Uterus (tissue), 4 donors: ENCODE data around the gene IPPK. TPM values are rescaled to one million over a fixed set of nuclear protein-coding genes. Genes with fewer than 3 reads are reported as not detected.

ENCODE experiments used
- DNase-seq, 2 donors: peaks; one replicate each; pipeline ENCODE4 v3.0.0-alpha.2; 2019 to 2020
- H3K27ac ChIP-seq, 2 donors: fragments of 200-600 bp; sonication (generic); 1 replicate in 1 of 2; 2 replicates in 1 of 2; pipeline ENCODE4 v1.5.1; 2016 to 2018
- H3K27me3 ChIP-seq, 2 donors: fragments of 200-600 bp; sonication (generic); one replicate each; pipeline ENCODE4 v1.5.1; 2018 to 2019; ENCODE audit warnings: control low read depth in 1 of 2
- H3K36me3 ChIP-seq, 2 donors: fragments of 200-600 bp; sonication (generic); one replicate each; pipeline ENCODE4 v1.5.1; 2019; ENCODE audit warnings: control low read depth in 1 of 2
- H3K4me1 ChIP-seq, 2 donors: fragments of 200-600 bp; sonication (generic); one replicate each; pipeline ENCODE4 v1.5.1; 2018 to 2019; ENCODE audit warnings: control low read depth in 1 of 2
- H3K4me3 ChIP-seq, 2 donors: fragments of 200-600 bp; sonication (generic); 1 replicate in 1 of 2; 2 replicates in 1 of 2; pipeline ENCODE4 v1.5.1; 2018 to 2019; ENCODE audit warnings: mild to moderate bottlenecking in 1 of 2
- H3K9me3 ChIP-seq, 2 donors: fragments of 200-600 bp; sonication (generic); one replicate each; pipeline ENCODE4 v1.5.1; 2019; ENCODE audit warnings: control low read depth in 1 of 2
- POLR2A ChIP-seq, 2 donors: fragments of 450-650 bp; IDR thresholded peaks; one replicate each; pipeline ENCODE4 v1.6.1; 2016; ENCODE audit warnings: antibody characterized with exemption in 2 of 2, mild to moderate bottlenecking in 1 of 2, moderate library complexity in 1 of 2
- intact Hi-C: fragments of 100-400 bp; cut with DNase I; formaldehyde crosslinking; loops from one replicate; pipeline ENCODE4 v1.15.1; 2023; ENCODE audit warnings: low total_unique reads
- total RNA-seq, 4 donors: library from RNA; depleted of rRNA in 3 of 4; stranded (reverse); fragments of >200 nt in 3 of 4; gene quantifications; one replicate each; pipeline versions ENCODE4 v1.1.0 to v1.2.4, GENCODE V29; 2014 to 2023
- TF ChIP-seq, protein P1 (sequence below), 4 experiments: fragments of 200-600 bp in 2 of 4; fragments of 450-650 bp in 2 of 4; sonication (generic) in 2 of 4; IDR thresholded peaks; one replicate each; pipeline ENCODE4 v1.5.1; 2016 to 2019; ENCODE audit warnings: antibody characterized with exemption in 4 of 4, mild to moderate bottlenecking in 2 of 4, moderate library complexity in 1 of 4
- donor health status: DM: yes; HTN: yes; CAD: no.

IPPK gene
- total RNA-seq, 4 donors from 2014 or later: 5.9 to 13.1 (median 8.5) TPM

DNA sequence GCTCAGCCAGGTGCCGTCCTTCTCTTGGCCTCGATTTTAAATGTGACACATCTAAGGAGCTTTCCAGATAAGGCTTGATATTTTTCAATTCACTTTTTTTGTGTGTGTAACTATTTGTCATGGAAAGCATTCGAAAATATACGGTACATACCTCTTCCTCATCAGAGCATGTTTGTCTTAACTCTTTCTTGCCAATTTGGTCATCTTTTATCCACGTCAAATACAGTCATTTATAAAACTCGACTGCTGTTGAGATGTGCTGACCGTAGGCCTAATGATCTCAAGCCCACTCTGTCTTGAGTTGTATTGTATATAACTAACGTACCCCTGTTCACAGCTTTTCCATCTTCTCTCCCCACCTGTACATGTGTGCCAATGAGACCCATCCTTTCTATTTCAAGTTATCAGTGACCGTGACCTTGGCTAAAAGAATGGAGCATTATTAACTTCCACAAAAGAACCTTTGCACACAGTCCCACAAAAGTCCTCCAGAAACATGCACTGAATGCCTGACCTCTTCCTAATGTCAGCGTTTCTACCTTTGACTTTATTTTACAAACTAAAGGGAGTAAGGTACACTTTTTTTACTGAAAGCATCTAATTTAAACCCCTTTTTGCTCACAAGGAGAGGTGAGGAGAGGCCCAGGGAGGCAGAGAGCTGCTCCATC is 61.6 kb downstream of the IPPK start:
- H3K4me3 ChIP-seq: no peak overlapping the region
- H3K9me3 ChIP-seq: no peaks in the 10 kb centered on the region
- intact Hi-C loops: no loop called here
- H3K4me1 ChIP-seq: no peaks in the 10 kb centered on the region
- H3K27ac ChIP-seq: peak overlapping the region; percentile 68 to 82
- H3K36me3 ChIP-seq: no peaks in the 10 kb centered on the region
- TF ChIP-seq, protein P1, sequence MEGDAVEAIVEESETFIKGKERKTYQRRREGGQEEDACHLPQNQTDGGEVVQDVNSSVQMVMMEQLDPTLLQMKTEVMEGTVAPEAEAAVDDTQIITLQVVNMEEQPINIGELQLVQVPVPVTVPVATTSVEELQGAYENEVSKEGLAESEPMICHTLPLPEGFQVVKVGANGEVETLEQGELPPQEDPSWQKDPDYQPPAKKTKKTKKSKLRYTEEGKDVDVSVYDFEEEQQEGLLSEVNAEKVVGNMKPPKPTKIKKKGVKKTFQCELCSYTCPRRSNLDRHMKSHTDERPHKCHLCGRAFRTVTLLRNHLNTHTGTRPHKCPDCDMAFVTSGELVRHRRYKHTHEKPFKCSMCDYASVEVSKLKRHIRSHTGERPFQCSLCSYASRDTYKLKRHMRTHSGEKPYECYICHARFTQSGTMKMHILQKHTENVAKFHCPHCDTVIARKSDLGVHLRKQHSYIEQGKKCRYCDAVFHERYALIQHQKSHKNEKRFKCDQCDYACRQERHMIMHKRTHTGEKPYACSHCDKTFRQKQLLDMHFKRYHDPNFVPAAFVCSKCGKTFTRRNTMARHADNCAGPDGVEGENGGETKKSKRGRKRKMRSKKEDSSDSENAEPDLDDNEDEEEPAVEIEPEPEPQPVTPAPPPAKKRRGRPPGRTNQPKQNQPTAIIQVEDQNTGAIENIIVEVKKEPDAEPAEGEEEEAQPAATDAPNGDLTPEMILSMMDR (IDR thresholded peaks at IDR 0.05): no peak
- no peak for TF ChIP-seq POLR2A (IDR thresholded peaks at IDR 0.05)
- DNase-seq: no peak
- H3K27me3 ChIP-seq: no peaks in the 10 kb centered on the region

- no peak overlapping the region for H3K4me3 ChIP-seq
- H3K9me3 ChIP-seq: no peaks in the 10 kb centered on the region
- no peaks in the 10 kb centered on the region for H3K4me1 ChIP-seq
- peak overlapping the region in 1 of 2 donors; percentile 6 for H3K27ac ChIP-seq
- H3K36me3 ChIP-seq: no peaks in the 10 kb centered on the region
- no peak for DNase-seq
- no peaks in the 10 kb centered on the region for H3K27me3 ChIP-seq
- TF ChIP-seq, protein P1 (IDR thresholded peaks at IDR 0.05): no peak
- TF ChIP-seq POLR2A (IDR thresholded peaks at IDR 0.05): no peak
- intact Hi-C loops: no loop called here
Measured at GRCh38 chr9:92607773-92608172, 62.2 kb downstream of the IPPK start.

DNA sequence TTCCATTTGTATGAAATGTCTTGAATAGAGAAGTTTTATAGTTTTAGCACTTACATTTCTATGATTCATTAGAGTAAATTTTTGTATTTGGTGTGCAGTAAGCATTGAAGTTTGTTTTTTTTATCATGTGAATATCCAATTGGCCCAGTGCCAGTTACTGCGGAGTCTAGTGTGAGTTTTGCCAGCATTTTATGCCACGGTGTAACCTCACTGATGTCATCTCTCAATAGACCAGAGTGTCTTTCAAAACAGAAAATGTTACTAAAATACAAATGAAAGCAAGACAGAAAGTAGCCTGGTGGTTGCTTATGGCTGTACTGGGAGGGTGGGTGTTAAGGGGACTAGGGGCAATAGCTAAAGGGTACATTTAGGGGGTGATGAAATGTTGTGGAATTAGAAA is 62.8 kb downstream of the IPPK start:
- H3K36me3 ChIP-seq: no peaks in the 10 kb centered on the region
- TF ChIP-seq, protein P1 (IDR thresholded peaks at IDR 0.05): no peak
- no peak for TF ChIP-seq POLR2A (IDR thresholded peaks at IDR 0.05)
- no peak overlapping the region for H3K4me3 ChIP-seq
- no peaks in the 10 kb centered on the region for H3K4me1 ChIP-seq
- intact Hi-C loops: no loop called here
- no peaks in the 10 kb centered on the region for H3K27me3 ChIP-seq
- peak overlapping the region in 1 of 2 donors; percentile 13 for H3K27ac ChIP-seq
- no peaks in the 10 kb centered on the region for H3K9me3 ChIP-seq
- peak in 1 of 2 donors; percentile 48 for DNase-seq

- DNase-seq: no peak
- no peaks in the 10 kb centered on the region for H3K9me3 ChIP-seq
- no peaks in the 10 kb centered on the region for H3K27me3 ChIP-seq
- no peak overlapping the region for H3K27ac ChIP-seq
- intact Hi-C loops: no loop called here
- H3K4me1 ChIP-seq: no peaks in the 10 kb centered on the region
- no peak overlapping the region for H3K4me3 ChIP-seq
- TF ChIP-seq POLR2A (IDR thresholded peaks at IDR 0.05): no peak
- TF ChIP-seq, protein P1 (IDR thresholded peaks at IDR 0.05): no peak
- no peaks in the 10 kb centered on the region for H3K36me3 ChIP-seq
Measured at GRCh38 chr9:92605224-92605623, 64.7 kb downstream of the IPPK start.

DNA sequence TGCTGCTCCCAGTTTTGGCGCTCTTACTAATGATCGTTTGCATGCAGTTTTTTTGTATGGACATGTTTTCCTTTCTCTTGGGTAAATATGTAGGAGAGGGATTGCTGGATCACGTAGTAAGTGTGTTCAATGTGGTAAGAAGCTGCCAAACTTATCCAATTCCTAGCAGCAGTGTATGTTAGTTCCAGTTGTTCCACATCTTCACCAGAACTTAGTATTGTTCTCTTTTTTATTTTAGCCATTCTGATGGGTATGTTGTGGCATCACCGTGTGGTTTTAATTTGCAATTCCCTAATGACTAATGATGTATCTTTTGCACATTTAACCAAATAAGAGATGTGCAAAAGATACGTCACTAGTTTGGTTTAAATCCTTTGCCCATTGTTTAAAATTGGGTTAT is 65.9 kb downstream of the IPPK start:
- H3K4me1 ChIP-seq: no peaks in the 10 kb centered on the region
- intact Hi-C loops: no loop called here
- no peaks in the 10 kb centered on the region for H3K9me3 ChIP-seq
- no peaks in the 10 kb centered on the region for H3K27me3 ChIP-seq
- H3K36me3 ChIP-seq: no peaks in the 10 kb centered on the region
- TF ChIP-seq POLR2A (IDR thresholded peaks at IDR 0.05): no peak
- TF ChIP-seq, protein P1 (IDR thresholded peaks at IDR 0.05): no peak
- H3K27ac ChIP-seq: no peak overlapping the region
- no peak overlapping the region for H3K4me3 ChIP-seq
- DNase-seq: no peak
